Measurements from ENCODE around the gene LRRK1.

Gene LRRK1

DNA sequence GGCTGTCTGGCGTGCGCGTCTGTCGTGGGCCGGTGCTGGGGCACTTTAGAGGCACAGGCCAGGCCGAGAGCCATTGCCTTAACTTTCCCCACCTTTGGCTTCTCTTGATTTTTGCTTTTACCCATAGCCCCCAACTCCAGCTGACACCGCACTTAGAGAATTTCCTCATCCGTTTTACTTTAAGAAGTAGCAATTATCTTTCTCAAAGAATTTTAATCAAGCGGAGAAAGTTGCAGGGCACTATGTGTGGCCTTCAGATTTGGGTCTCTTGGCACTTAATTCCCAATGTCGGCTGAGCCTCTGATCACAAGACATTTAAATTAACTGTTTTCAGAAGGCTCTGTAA is 38.3 kb upstream of the LRRK1 start:
- Histone ChIP-seq H3K36me3 (no peaks in the 10 kb centered on the region), H3K27me3 (ENCODE audit: insufficient read depth, low read depth, severe bottlenecking) (no peaks in the 10 kb centered on the region), H3K9me3 (ENCODE audit: severe bottlenecking) (no peaks in the 10 kb centered on the region), H3K4me3 (ENCODE audit: low read depth, low read length) (no peak overlapping the region), H3K27ac (no peak overlapping the region)
- TF ChIP-seq, protein P1, sequence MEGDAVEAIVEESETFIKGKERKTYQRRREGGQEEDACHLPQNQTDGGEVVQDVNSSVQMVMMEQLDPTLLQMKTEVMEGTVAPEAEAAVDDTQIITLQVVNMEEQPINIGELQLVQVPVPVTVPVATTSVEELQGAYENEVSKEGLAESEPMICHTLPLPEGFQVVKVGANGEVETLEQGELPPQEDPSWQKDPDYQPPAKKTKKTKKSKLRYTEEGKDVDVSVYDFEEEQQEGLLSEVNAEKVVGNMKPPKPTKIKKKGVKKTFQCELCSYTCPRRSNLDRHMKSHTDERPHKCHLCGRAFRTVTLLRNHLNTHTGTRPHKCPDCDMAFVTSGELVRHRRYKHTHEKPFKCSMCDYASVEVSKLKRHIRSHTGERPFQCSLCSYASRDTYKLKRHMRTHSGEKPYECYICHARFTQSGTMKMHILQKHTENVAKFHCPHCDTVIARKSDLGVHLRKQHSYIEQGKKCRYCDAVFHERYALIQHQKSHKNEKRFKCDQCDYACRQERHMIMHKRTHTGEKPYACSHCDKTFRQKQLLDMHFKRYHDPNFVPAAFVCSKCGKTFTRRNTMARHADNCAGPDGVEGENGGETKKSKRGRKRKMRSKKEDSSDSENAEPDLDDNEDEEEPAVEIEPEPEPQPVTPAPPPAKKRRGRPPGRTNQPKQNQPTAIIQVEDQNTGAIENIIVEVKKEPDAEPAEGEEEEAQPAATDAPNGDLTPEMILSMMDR (IDR thresholded peaks at IDR 0.05; ENCODE audit: low read depth, low read length), result no peak
- no peak for DNase-seq

DNA sequence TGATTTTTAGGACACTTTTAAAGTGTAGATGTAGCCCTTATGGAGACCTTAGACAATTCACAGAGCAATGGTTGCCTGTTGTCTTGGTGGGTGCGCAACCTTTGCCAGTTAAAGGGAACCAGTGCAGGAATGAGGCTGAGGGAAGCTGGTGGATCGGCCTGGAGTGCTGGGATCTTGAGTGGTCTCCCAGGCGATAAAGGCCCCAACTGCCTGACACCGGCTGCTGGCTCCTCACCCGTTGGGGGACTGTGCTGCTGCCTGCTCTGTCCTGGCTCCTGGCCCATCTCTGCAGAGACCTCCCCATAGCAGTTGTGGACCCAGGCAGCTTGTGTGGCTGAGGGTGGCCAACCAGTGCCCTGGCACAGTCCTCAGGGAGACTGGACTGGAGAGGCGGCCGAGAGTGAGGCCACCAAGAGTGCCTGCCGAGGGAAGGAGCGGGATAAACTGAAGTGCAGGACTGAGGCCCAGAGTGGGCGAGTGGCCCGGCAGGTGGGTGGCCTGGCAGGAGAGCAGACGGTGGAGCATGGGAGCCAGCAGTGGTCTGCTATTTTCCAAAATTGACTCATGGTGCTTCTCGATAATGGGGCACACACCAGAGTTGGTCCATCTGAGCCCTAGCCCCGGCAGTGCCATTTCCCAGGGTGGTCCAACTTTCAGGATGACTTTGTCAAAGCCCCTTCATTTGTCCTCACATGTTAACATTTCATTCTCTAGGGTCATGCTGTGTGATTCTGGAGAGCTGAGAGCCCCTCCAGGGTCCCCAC is 37.4 kb upstream of the LRRK1 start:
- Histone ChIP-seq H3K27ac (no peak overlapping the region), H3K27me3 (ENCODE audit: insufficient read depth, low read depth, severe bottlenecking) (no peaks in the 10 kb centered on the region), H3K4me3 (ENCODE audit: low read depth, low read length) (no peak overlapping the region), H3K9me3 (ENCODE audit: severe bottlenecking) (no peaks in the 10 kb centered on the region), H3K36me3 (no peaks in the 10 kb centered on the region)
- DNase-seq, result no peak
- TF ChIP-seq, protein P1 (IDR thresholded peaks at IDR 0.05; ENCODE audit: low read depth, low read length), result no peak

DNA sequence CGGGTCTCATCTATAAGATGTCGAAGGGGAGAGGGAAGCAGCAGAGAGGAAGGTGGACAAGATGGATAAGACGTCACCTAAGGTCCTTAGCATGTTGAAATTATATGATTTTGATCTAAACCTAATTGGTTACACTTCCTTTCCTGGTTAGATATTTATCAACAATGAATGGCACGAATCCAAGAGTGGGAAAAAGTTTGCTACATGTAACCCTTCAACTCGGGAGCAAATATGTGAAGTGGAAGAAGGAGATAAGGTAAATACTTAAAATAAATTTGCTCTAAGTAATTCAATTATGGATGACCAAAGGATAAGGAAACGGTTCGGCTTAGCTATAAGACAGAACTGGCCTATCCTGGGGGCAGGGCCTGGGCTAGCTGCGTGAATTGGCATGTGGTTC is 34.0 kb upstream of the LRRK1 start:
- no peaks in the 10 kb centered on the region for H3K9me3 ChIP-seq (ENCODE audit: severe bottlenecking)
- H3K27me3 ChIP-seq (ENCODE audit: insufficient read depth, low read depth, severe bottlenecking), result no peaks in the 10 kb centered on the region
- H3K27ac ChIP-seq, result no peak overlapping the region
- H3K4me3 ChIP-seq (ENCODE audit: low read depth, low read length), result no peak overlapping the region
- no peaks in the 10 kb centered on the region for H3K36me3 ChIP-seq
- DNase-seq, result no peak
- TF ChIP-seq, protein P1 (IDR thresholded peaks at IDR 0.05; ENCODE audit: low read depth, low read length), result no peak

DNA sequence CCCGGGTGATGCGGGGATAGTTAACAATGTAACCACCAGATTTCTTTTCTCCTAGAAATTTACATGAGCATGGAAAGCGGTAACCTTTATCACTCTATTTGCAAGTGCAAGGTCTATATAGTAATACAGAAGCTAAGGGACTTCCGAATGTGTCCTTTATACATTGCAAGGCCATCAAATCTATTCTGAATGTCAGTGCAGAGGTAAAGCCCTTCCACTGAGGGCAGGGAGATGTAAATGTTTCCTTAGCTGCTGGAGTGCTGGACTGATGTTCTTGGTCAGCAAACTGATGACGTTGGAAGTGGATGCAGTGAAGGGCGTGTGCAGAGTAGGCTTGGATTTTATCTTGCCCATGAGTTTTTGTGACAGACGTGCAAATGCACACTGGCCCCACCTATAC is 33.3 kb upstream of the LRRK1 start:
- Histone ChIP-seq H3K4me3 (ENCODE audit: low read depth, low read length) (no peak overlapping the region), H3K36me3 (no peaks in the 10 kb centered on the region), H3K27me3 (ENCODE audit: insufficient read depth, low read depth, severe bottlenecking) (no peaks in the 10 kb centered on the region), H3K9me3 (ENCODE audit: severe bottlenecking) (no peaks in the 10 kb centered on the region), H3K27ac (no peak overlapping the region)
- TF ChIP-seq, protein P1 (IDR thresholded peaks at IDR 0.05; ENCODE audit: low read depth, low read length), result no peak
- no peak for DNase-seq

DNA sequence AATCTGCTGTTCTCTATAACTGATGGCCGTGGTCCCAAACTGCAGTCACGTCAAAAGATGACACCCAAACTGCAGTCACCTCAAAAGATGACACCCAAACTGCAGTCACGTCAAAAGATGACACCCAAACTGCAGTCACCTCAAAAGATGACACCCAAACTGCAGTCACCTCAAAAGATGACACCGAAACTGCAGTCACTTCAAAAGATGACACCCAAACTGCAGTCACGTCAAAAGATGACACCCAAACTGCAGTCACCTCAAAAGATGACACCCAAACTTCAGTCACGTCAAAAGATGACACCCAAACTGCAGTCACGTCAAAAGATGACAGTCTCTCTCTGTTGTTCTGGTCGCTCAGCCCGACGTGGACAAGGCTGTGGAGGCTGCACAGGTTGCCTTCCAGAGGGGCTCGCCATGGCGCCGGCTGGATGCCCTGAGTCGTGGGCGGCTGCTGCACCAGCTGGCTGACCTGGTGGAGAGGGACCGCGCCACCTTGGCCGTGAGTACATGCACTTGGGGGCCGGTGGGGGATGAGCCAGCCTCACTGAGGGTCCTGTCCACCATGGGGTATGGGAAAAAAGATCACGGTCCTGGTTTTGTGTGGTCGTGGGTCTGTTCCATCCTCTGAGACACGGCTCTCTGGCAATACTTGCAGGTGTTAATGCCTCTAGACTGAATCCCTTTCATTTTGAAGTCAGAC is 31.8 kb upstream of the LRRK1 start:
- H3K9me3 ChIP-seq (ENCODE audit: severe bottlenecking), result no peaks in the 10 kb centered on the region
- H3K27me3 ChIP-seq (ENCODE audit: insufficient read depth, low read depth, severe bottlenecking), result no peaks in the 10 kb centered on the region
- no peak overlapping the region for H3K27ac ChIP-seq
- no peaks in the 10 kb centered on the region for H3K36me3 ChIP-seq
- no peak for DNase-seq
- no peak overlapping the region for H3K4me3 ChIP-seq (ENCODE audit: low read depth, low read length)
- TF ChIP-seq, protein P1 (IDR thresholded peaks at IDR 0.05; ENCODE audit: low read depth, low read length), result no peak
